ENCODE measurements around the gene ZNF536. TPM values are rescaled to one million over a fixed set of nuclear protein-coding genes. Genes with fewer than 3 reads are reported as not detected.

The ZNF536 gene
- polyA plus RNA-seq, 1 donor (not counting 4 experiments of a cell fraction or from before 2014, with no cell fraction given), result not detected

GRCh38 chr19:30528919-30529318 lies 156.7 kb downstream of the ZNF536 start:
- no peak for FAIRE-seq
- Histone ChIP-seq H3K4me1 (ENCODE audit: control insufficient read depth, extremely low read depth, insufficient read depth, low read length) (no peaks in the 10 kb centered on the region), H3K27ac (ENCODE audit: control insufficient read depth, insufficient read depth, low read length) (no peak overlapping the region), H3K27me3 (ENCODE audit: control insufficient read depth, extremely low read depth, insufficient read depth, low read length) (no peaks in the 10 kb centered on the region), H2AFZ (ENCODE audit: control insufficient read depth, low read length) (no peak overlapping the region), H3K9ac (ENCODE audit: control insufficient read depth, extremely low read depth, insufficient read depth, low read length) (no peak overlapping the region), H3K36me3 (ENCODE audit: control insufficient read depth in 2 of 2, extremely low read depth in 1 of 2, insufficient read depth in 2 of 2, low read length in 2 of 2) (no peaks in the 10 kb centered on the region), H3K4me3 (ENCODE audit: control insufficient read depth in 2 of 3, extremely low read depth in 1 of 3, insufficient read depth in 2 of 3, low read depth in 1 of 3, low read length in 3 of 3) (no peak overlapping the region), H3K79me2 (ENCODE audit: control insufficient read depth, insufficient read depth, low read length) (no peaks in the 10 kb centered on the region), H3K9me3 (ENCODE audit: control insufficient read depth, low read depth, low read length) (peaks cover 4% of the 10 kb centered on the region), H4K20me1 (ENCODE audit: control insufficient read depth, extremely low read depth, insufficient read depth, low read length) (no peaks in the 10 kb centered on the region), H3K9me1 (ENCODE audit: control insufficient read depth, extremely low read depth, insufficient read depth, low read length) (no peaks in the 10 kb centered on the region), H3K4me2 (ENCODE audit: control insufficient read depth, extremely low read depth, insufficient read depth, low read depth, low read length) (no peak overlapping the region)
- TF ChIP-seq EZH2 (IDR thresholded peaks at IDR 0.05; ENCODE audit: low read length), result no peak
- TF ChIP-seq CTCF (optimal IDR thresholded peaks at IDR 0.05 in 1 of 3, IDR thresholded peaks at IDR 0.05 in 1 of 3, conservative IDR thresholded peaks at IDR 0.05 in 1 of 3; ENCODE audit: extremely low read depth in 1 of 3, insufficient read depth in 2 of 3, low read length in 3 of 3), result no peak
- dilution Hi-C loops (cut with MboI; ENCODE audit: extremely low pct_ligation_motif_present, low sequenced_read_pairs), result no loop called here
- no peak for DNase-seq (ENCODE audit: low read depth, low spot score)

DNA sequence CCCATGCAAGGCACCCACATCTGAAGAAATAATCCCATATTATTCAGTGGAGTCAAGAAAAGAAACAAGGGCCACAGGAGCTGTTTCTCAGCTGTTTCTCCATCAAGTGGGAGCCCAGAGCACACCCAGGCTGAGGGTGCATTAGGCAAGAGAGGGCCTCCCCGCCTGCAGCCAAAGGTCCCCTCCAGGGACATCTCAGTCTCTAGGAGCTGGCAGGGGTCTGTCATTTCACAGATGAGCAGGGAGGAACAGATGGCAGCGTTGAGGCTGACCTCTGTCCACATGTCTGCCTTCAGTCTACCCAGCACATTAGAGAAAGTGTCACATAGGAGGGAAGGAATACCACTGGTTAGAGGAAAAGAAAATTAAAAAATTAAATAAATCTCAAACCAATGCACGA lies 157.7 kb downstream of the ZNF536 start:
- Histone ChIP-seq H2AFZ (ENCODE audit: control insufficient read depth, low read length) (no peak overlapping the region), H3K4me2 (ENCODE audit: control insufficient read depth, extremely low read depth, insufficient read depth, low read depth, low read length) (no peak overlapping the region), H3K27ac (ENCODE audit: control insufficient read depth, insufficient read depth, low read length) (no peak overlapping the region), H3K9ac (ENCODE audit: control insufficient read depth, extremely low read depth, insufficient read depth, low read length) (no peak overlapping the region), H3K79me2 (ENCODE audit: control insufficient read depth, insufficient read depth, low read length) (no peaks in the 10 kb centered on the region), H3K4me1 (ENCODE audit: control insufficient read depth, extremely low read depth, insufficient read depth, low read length) (no peaks in the 10 kb centered on the region), H3K9me1 (ENCODE audit: control insufficient read depth, extremely low read depth, insufficient read depth, low read length) (no peaks in the 10 kb centered on the region), H4K20me1 (ENCODE audit: control insufficient read depth, extremely low read depth, insufficient read depth, low read length) (no peaks in the 10 kb centered on the region), H3K4me3 (ENCODE audit: control insufficient read depth in 2 of 3, extremely low read depth in 1 of 3, insufficient read depth in 2 of 3, low read depth in 1 of 3, low read length in 3 of 3) (no peak overlapping the region), H3K27me3 (ENCODE audit: control insufficient read depth, extremely low read depth, insufficient read depth, low read length) (no peaks in the 10 kb centered on the region), H3K9me3 (ENCODE audit: control insufficient read depth, low read depth, low read length) (peaks cover 4% of the 10 kb centered on the region), H3K36me3 (ENCODE audit: control insufficient read depth in 2 of 2, extremely low read depth in 1 of 2, insufficient read depth in 2 of 2, low read length in 2 of 2) (no peaks in the 10 kb centered on the region)
- no peak for DNase-seq (ENCODE audit: low read depth, low spot score)
- FAIRE-seq, result no peak
- dilution Hi-C loops (cut with MboI; ENCODE audit: extremely low pct_ligation_motif_present, low sequenced_read_pairs), result no loop called here
- no peak for TF ChIP-seq EZH2 (IDR thresholded peaks at IDR 0.05; ENCODE audit: low read length)
- no peak for TF ChIP-seq CTCF (optimal IDR thresholded peaks at IDR 0.05 in 1 of 3, IDR thresholded peaks at IDR 0.05 in 1 of 3, conservative IDR thresholded peaks at IDR 0.05 in 1 of 3; ENCODE audit: extremely low read depth in 1 of 3, insufficient read depth in 2 of 3, low read length in 3 of 3)

Measured in keratinocyte (primary cell).